ENCODE results near the gene PRSS21.

DNA sequence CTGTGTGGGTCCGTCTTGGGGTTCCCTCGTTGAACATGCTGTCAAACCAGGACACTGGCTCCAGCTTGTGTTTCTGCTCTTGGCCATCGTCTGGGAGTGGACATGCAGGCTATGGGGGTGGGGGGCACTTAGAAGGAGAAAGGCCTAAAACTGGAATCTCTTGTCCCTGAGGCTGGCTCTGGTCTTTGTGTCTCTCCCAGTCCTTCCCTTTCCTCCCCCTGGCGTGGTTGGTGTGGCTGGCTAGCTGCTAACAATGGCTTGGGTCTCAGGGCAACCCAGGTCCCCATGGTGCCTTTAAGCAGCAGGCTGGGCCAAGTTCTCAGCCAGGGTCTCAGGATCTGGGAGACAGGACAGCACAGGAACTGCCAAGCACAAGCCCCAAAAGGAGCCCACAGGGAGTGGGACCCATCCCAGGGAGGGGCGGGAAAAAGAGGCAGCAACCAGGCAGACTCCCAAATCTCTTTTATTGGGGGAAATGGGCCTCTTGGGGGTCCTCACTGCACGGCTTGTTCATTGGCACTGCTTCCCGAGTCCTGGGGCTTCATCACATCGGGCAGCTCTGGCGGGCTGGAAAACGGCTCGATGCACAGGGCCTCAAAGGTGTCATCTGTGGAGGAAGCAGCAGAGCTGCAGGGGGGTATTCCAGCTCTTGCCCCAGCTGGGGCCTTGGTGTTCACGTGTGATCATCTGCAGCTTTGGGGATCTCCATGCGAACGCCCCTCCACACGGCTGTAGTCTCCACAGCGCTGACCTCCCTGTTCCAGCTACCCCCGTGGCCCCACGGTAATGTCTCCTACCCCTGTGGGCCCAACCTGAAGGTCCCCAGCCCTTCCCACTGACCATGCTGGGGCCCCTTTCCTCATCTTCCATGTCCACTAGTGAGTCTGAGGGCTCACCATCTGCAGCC lies 45.3 kb upstream of the PRSS21 start:
- TF ChIP-seq, protein P1, sequence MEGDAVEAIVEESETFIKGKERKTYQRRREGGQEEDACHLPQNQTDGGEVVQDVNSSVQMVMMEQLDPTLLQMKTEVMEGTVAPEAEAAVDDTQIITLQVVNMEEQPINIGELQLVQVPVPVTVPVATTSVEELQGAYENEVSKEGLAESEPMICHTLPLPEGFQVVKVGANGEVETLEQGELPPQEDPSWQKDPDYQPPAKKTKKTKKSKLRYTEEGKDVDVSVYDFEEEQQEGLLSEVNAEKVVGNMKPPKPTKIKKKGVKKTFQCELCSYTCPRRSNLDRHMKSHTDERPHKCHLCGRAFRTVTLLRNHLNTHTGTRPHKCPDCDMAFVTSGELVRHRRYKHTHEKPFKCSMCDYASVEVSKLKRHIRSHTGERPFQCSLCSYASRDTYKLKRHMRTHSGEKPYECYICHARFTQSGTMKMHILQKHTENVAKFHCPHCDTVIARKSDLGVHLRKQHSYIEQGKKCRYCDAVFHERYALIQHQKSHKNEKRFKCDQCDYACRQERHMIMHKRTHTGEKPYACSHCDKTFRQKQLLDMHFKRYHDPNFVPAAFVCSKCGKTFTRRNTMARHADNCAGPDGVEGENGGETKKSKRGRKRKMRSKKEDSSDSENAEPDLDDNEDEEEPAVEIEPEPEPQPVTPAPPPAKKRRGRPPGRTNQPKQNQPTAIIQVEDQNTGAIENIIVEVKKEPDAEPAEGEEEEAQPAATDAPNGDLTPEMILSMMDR (IDR thresholded peaks at IDR 0.05; ENCODE audit: low read depth, low read length), result no peak
- TF ChIP-seq EZH2phosphoT487 (IDR thresholded peaks at IDR 0.05; ENCODE audit: low read depth), result no peak
